H1 (cell line): Measurements from ENCODE around the gene SPACDR. TPM values are rescaled to one million over a fixed set of nuclear protein-coding genes. Genes with fewer than 3 reads are reported as not detected.

Experiments
- BCL11A ChIP-seq, 2 experiments: IDR thresholded peaks; one replicate each; pipeline ENCODE4 v1.6.1; 2011; ENCODE audit warnings: low read depth in 2 of 2, low read length in 2 of 2, mild to moderate bottlenecking in 2 of 2
- CBX5 ChIP-seq: fragments of 300-800, 300-1000 bp; sonication (generic); IDR thresholded peaks from 2 replicates; pipeline ENCODE4 v1.7.1; 2016; ENCODE audit warnings: antibody characterized with exemption, low read length, low read depth
- CHD2 ChIP-seq: IDR thresholded peaks from 2 replicates; pipeline ENCODE4 v1.6.1; 2012; ENCODE audit warnings: low read length, improper control_type of control experiment
- FOSL1 ChIP-seq: IDR thresholded peaks from 2 replicates; pipeline ENCODE4 v1.6.1; 2011; ENCODE audit warnings: mild to moderate bottlenecking, low read depth, low read length, moderate library complexity; ENCODE audit not compliant: insufficient read depth
- HDAC2 ChIP-seq, 2 experiments: fragments of 300-600 bp in 1 of 2; sonication (generic) in 1 of 2; IDR thresholded peaks; 2 replicates each; pipeline ENCODE4 v1.6.1; 2011 to 2012; ENCODE audit warnings: low read depth in 2 of 2, low read length in 2 of 2, mild to moderate bottlenecking in 2 of 2, moderate library complexity in 2 of 2, borderline replicate concordance in 1 of 2, inconsistent platforms in 1 of 2
- RXRA ChIP-seq: IDR thresholded peaks from 2 replicates; pipeline ENCODE4 v1.6.1; 2011; ENCODE audit warnings: low read depth, mild to moderate bottlenecking, low read length, moderate library complexity; ENCODE audit not compliant: insufficient read depth
- SUZ12 ChIP-seq: fragments of 200-600 bp; sonication (generic); IDR thresholded peaks from 2 replicates; pipeline ENCODE4 v1.6.1; 2012; ENCODE audit warnings: mild to moderate bottlenecking, inconsistent platforms, low read length, moderate library complexity, mixed read lengths
- TCF12 ChIP-seq: IDR thresholded peaks from 2 replicates; pipeline ENCODE4 v1.6.1; 2011; ENCODE audit warnings: low read depth, mild to moderate bottlenecking, low read length
- polyA plus RNA-seq, 7 experiments: library from polyadenylated mRNA; depleted of rRNA in 3 of 7; stranded (reverse) in 5 of 7; unstranded in 2 of 7; fragments of >200 nt in 5 of 7; fragments of 200-250 nt in 2 of 7; gene quantifications; 1 replicate in 5 of 7; 2 replicates in 1 of 7; 4 replicates in 1 of 7; pipeline versions ENCODE4 v1.2.1 to v1.2.3, GENCODE V29; 2011 to 2013; ENCODE audit warnings: missing spikeins in 2 of 7, mixed read lengths in 2 of 7
- total RNA-seq: library from RNA; stranded (reverse); fragmentation: NEBNext Ultra II Directional; extraction: Animal tissue kit (Norgen Biotek cat#: 25700); gene quantifications from 2 replicates; pipeline ENCODE4 v1.2.1, GENCODE V29; 2021

SPACDR gene
- total and polyA plus RNA-seq, 2 of the 8 experiments (the other 6 are each of a cell fraction or from before 2014, with no cell fraction given) = 0.26 TPM; not detected in 1

GRCh38 chr7:100467638-100468373 lies 3.7 kb upstream of the SPACDR start (continued):
- TF ChIP-seq BCL11A (IDR thresholded peaks at IDR 0.05; ENCODE audit: low read depth in 2 of 2, low read length in 2 of 2) (no peak), CBX5 (no peak), TCF12 (no peak), CHD2 (no peak), RXRA (no peak), HDAC2 (IDR thresholded peaks at IDR 0.05; ENCODE audit: borderline replicate concordance in 1 of 2, low read depth in 2 of 2, low read length in 2 of 2) (no peak), SUZ12 (no peak), FOSL1 (no peak)
